Mesothelial cell of epicardium (in vitro differentiated cells): ENCODE data around the gene HDAC4. TPM values are rescaled to one million over a fixed set of nuclear protein-coding genes. Genes with fewer than 3 reads are reported as not detected.

Experiments
- DNase-seq, 2 experiments: peaks; one replicate each; pipeline ENCODE4 v3.0.0; 2021; ENCODE audit warnings: low spot score in 2 of 2; ENCODE audit not compliant: unreplicated experiment in 2 of 2
- H3K27ac Mint-ChIP-seq: 2 replicates; pipeline ENCODE4 v1.8.0; 2021; ENCODE audit warnings: mixed read lengths
- H3K27me3 Mint-ChIP-seq: 2 replicates; pipeline ENCODE4 v1.8.0; 2021; ENCODE audit warnings: low read depth, mixed read lengths
- H3K36me3 Mint-ChIP-seq: 2 replicates; pipeline ENCODE4 v1.8.0; 2021; ENCODE audit warnings: mixed read lengths
- H3K4me1 Mint-ChIP-seq: 2 replicates; pipeline ENCODE4 v1.8.0; 2021; ENCODE audit warnings: mixed read lengths
- H3K4me3 Mint-ChIP-seq: 2 replicates; pipeline ENCODE4 v1.8.0; 2021; ENCODE audit warnings: mild to moderate bottlenecking, moderate library complexity, mixed read lengths
- H3K9me3 Mint-ChIP-seq: 2 replicates; pipeline ENCODE4 v1.8.0; 2021; ENCODE audit warnings: mixed read lengths
- CTCF ChIP-seq: fragments of 200-600 bp; sonication (generic); IDR thresholded peaks from one replicate; pipeline ENCODE4 v1.5.0; 2021; ENCODE audit warnings: antibody characterized with exemption; ENCODE audit not compliant: unreplicated experiment
- total RNA-seq: library from RNA; stranded (reverse); gene quantifications from 3 replicates; pipeline ENCODE4 v1.2.1, GENCODE V29; 2021

The HDAC4 gene
- total RNA-seq, 1 donor from 2014 or later: 59.2 TPM

GRCh38 chr2:239423551-239423950 is 22.7 kb upstream of the HDAC4 start:
- Mint-ChIP-seq H3K4me1 (peaks cover 2% of the 10 kb centered on the region), H3K9me3 (no peaks in the 10 kb centered on the region), H3K36me3 (no peaks in the 10 kb centered on the region), H3K4me3 (no peak overlapping the region), H3K27me3 (peaks cover 35% of the 10 kb centered on the region), H3K27ac (no peak overlapping the region)
- no peak for TF ChIP-seq CTCF
- no peak for DNase-seq

GRCh38 chr2:239421851-239422250 is 21.0 kb upstream of the HDAC4 start:
- no peak for DNase-seq
- no peak overlapping the region for H3K27ac Mint-ChIP-seq
- no peak for TF ChIP-seq CTCF
- H3K27me3 Mint-ChIP-seq: peaks cover 37% of the 10 kb centered on the region
- no peaks in the 10 kb centered on the region for H3K9me3 Mint-ChIP-seq
- H3K36me3 Mint-ChIP-seq: no peaks in the 10 kb centered on the region
- no peaks in the 10 kb centered on the region for H3K4me1 Mint-ChIP-seq
- no peak overlapping the region for H3K4me3 Mint-ChIP-seq

GRCh38 chr2:239420082-239420481 is 19.3 kb upstream of the HDAC4 start:
- no peaks in the 10 kb centered on the region for H3K4me1 Mint-ChIP-seq

GRCh38 chr2:239418918-239419317 is 18.1 kb upstream of the HDAC4 start:
- peaks cover 32% of the 10 kb centered on the region for H3K27me3 Mint-ChIP-seq
- no peaks in the 10 kb centered on the region for H3K4me1 Mint-ChIP-seq
- no peak for TF ChIP-seq CTCF
- H3K27ac Mint-ChIP-seq: no peak overlapping the region
- H3K36me3 Mint-ChIP-seq: no peaks in the 10 kb centered on the region
- peaks cover 10% of the 10 kb centered on the region for H3K9me3 Mint-ChIP-seq
- H3K4me3 Mint-ChIP-seq: no peak overlapping the region
- DNase-seq: no peak

More at GRCh38 chr2:239420082-239420481, 19.3 kb upstream of the HDAC4 start:
- H3K27ac Mint-ChIP-seq: no peak overlapping the region
- no peaks in the 10 kb centered on the region for H3K36me3 Mint-ChIP-seq
- no peaks in the 10 kb centered on the region for H3K9me3 Mint-ChIP-seq
- DNase-seq: no peak
- H3K27me3 Mint-ChIP-seq: peaks cover 33% of the 10 kb centered on the region
- H3K4me3 Mint-ChIP-seq: no peak overlapping the region
- TF ChIP-seq CTCF: no peak

GRCh38 chr2:239412905-239413603 is 12.2 kb upstream of the HDAC4 start:
- Mint-ChIP-seq H3K4me3 (no peak overlapping the region), H3K4me1 (no peaks in the 10 kb centered on the region), H3K36me3 (no peaks in the 10 kb centered on the region), H3K27ac (no peak overlapping the region), H3K27me3 (peaks cover 32% of the 10 kb centered on the region), H3K9me3 (peaks cover 21% of the 10 kb centered on the region)
- TF ChIP-seq CTCF: no peak
- DNase-seq: no peak
